Prostate gland (tissue), 2 donors: ENCODE measurements around the gene MAPK8IP3. TPM values are rescaled to one million over a fixed set of nuclear protein-coding genes. Genes with fewer than 3 reads are reported as not detected.

Source experiments
- DNase-seq: peaks from one replicate; pipeline ENCODE4 v3.0.0-alpha.2; 2019; ENCODE audit warnings: low spot score
- H3K27ac ChIP-seq, 2 donors: fragments of 200-600 bp; sonication (generic); 2 replicates each; pipeline ENCODE4 v1.5.1; 2017 to 2019
- H3K27me3 ChIP-seq: fragments of 200-600 bp; sonication (generic); replicated peaks from 2 replicates; pipeline ENCODE4 v1.5.1; 2019; ENCODE audit not compliant: insufficient read depth
- H3K36me3 ChIP-seq, 2 donors: fragments of 200-600 bp; sonication (generic); 1 replicate in 1 of 2; 2 replicates in 1 of 2; pipeline versions ENCODE4 v1.5.1 to v1.8.1; 2017 to 2019
- H3K4me1 ChIP-seq: fragments of 200-600 bp; sonication (generic); replicated peaks from 2 replicates; pipeline ENCODE4 v1.5.1; 2019
- H3K4me3 ChIP-seq, 2 donors: fragments of 200-600 bp; sonication (generic); 2 replicates each; pipeline ENCODE4 v1.5.1; 2017 to 2019
- H3K9me3 ChIP-seq: fragments of 200-600 bp; sonication (generic); 2 replicates; pipeline ENCODE4 v1.5.1; 2017
- CTCF ChIP-seq, 4 experiments: fragments of 200-600 bp in 2 of 4; fragments of 450-650 bp in 2 of 4; sonication (generic) in 2 of 4; IDR thresholded peaks; 1 replicate in 3 of 4; 2 replicates in 1 of 4; pipeline ENCODE4 v1.5.1; 2016 to 2019; ENCODE audit warnings: antibody characterized with exemption in 4 of 4, mild to moderate bottlenecking in 2 of 4, moderate library complexity in 2 of 4
- POLR2A ChIP-seq: fragments of 450-650 bp; IDR thresholded peaks from one replicate; pipeline ENCODE4 v1.6.1; 2016; ENCODE audit warnings: antibody characterized with exemption, mild to moderate bottlenecking
- POLR2AphosphoS5 ChIP-seq: sonication (generic); formaldehyde crosslinking; IDR thresholded peaks from one replicate; pipeline ENCODE4 v1.6.1; 2017; ENCODE audit warnings: antibody characterized with exemption
- WGBS: methylation state at CpG from one replicate; pipeline ENCODE4 v1.1.5; 2018; 5-methylcytosine and 5-hydroxymethylcytosine counted together
- intact Hi-C: fragments of 100-400 bp; cut with DNase I; formaldehyde crosslinking; loops from one replicate; pipeline ENCODE4 v1.14.2; 2022
- total RNA-seq, 2 donors: library from RNA; depleted of rRNA; stranded (reverse); fragments of >200 nt; gene quantifications; one replicate each; pipeline ENCODE4 v1.1.0, GENCODE V29; 2016

Gene MAPK8IP3
- total RNA-seq, 2 donors from 2014 or later = 56.0 to 157 TPM

GRCh38 chr16:1708768-1709180 is 2.8 kb downstream of the MAPK8IP3 start:
- intact Hi-C loops = loop anchor here (10.0 kb wide), 1 partner anchor 94 kb away; the partner anchor contains the start of genes CRAMP1 and IFT140

GRCh38 chr16:1709356-1709755 is 3.4 kb downstream of the MAPK8IP3 start:
- DNase-seq = no peak
- Histone ChIP-seq H3K27ac (no peak overlapping the region), H3K4me1 (peaks cover 13% of the 10 kb centered on the region), H3K27me3 (no peaks in the 10 kb centered on the region), H3K36me3 (no peaks in the 10 kb centered on the region), H3K9me3 (no peaks in the 10 kb centered on the region), H3K4me3 (no peak overlapping the region)
- 83% methylated on average over 15 of the region's 15 CpGs for WGBS
- TF ChIP-seq POLR2AphosphoS5 (no peak), CTCF (IDR thresholded peaks at IDR 0.05) (no peak), POLR2A (no peak)
- intact Hi-C loops = loop anchor here (10.0 kb wide), 1 partner anchor 95 kb away; the partner anchor contains the start of genes CRAMP1 and IFT140

More at GRCh38 chr16:1708768-1709180, 2.8 kb downstream of the MAPK8IP3 start:
- no peaks in the 10 kb centered on the region for H3K36me3 ChIP-seq
- no peaks in the 10 kb centered on the region for H3K27me3 ChIP-seq
- DNase-seq = no peak
- 73% methylated on average over 13 of the region's 13 CpGs for WGBS
- H3K9me3 ChIP-seq = no peaks in the 10 kb centered on the region
- H3K4me1 ChIP-seq = peaks cover 13% of the 10 kb centered on the region
- no peak overlapping the region for H3K27ac ChIP-seq
- H3K4me3 ChIP-seq = no peak overlapping the region
- no peak for TF ChIP-seq POLR2AphosphoS5
- TF ChIP-seq POLR2A = no peak
- no peak for TF ChIP-seq CTCF (IDR thresholded peaks at IDR 0.05)

GRCh38 chr16:1710811-1711507 is 5.0 kb downstream of the MAPK8IP3 start:
- H3K36me3 ChIP-seq = no peaks in the 10 kb centered on the region
- 89% methylated on average over 17 of the region's 17 CpGs for WGBS
- no peaks in the 10 kb centered on the region for H3K27me3 ChIP-seq
- intact Hi-C loops = no loop called here
- TF ChIP-seq POLR2AphosphoS5 (no peak), CTCF (IDR thresholded peaks at IDR 0.05) (no peak), POLR2A (no peak)
- peaks cover 7% of the 10 kb centered on the region for H3K4me1 ChIP-seq
- no peaks in the 10 kb centered on the region for H3K9me3 ChIP-seq
- no peak overlapping the region for H3K4me3 ChIP-seq
- DNase-seq = no peak
- H3K27ac ChIP-seq = no peak overlapping the region

- no peaks in the 10 kb centered on the region for H3K36me3 ChIP-seq
- H3K27ac ChIP-seq = no peak overlapping the region
- WGBS = 80% methylated on average over 14 of the region's 14 CpGs
- no peak overlapping the region for H3K4me3 ChIP-seq
- H3K4me1 ChIP-seq = peaks cover 5% of the 10 kb centered on the region
- H3K27me3 ChIP-seq = no peaks in the 10 kb centered on the region
- DNase-seq = no peak
- H3K9me3 ChIP-seq = no peaks in the 10 kb centered on the region
- TF ChIP-seq POLR2A (no peak), POLR2AphosphoS5 (no peak), CTCF (IDR thresholded peaks at IDR 0.05) (no peak)
- intact Hi-C loops = no loop called here
These were observed 6.8 kb downstream of the MAPK8IP3 start for GRCh38 chr16:1712791-1713261.

- Histone ChIP-seq H3K4me1 (no peaks in the 10 kb centered on the region), H3K9me3 (no peaks in the 10 kb centered on the region), H3K36me3 (no peaks in the 10 kb centered on the region), H3K4me3 (no peak overlapping the region), H3K27me3 (no peaks in the 10 kb centered on the region), H3K27ac (no peak overlapping the region)
- intact Hi-C loops = no loop called here
- TF ChIP-seq CTCF (IDR thresholded peaks at IDR 0.05) (no peak), POLR2A (no peak), POLR2AphosphoS5 (no peak)
- DNase-seq = no peak
- WGBS = 74% methylated on average over 7 of the region's 7 CpGs
These were observed 7.3 kb downstream of the MAPK8IP3 start for GRCh38 chr16:1713331-1713730.
